Smooth muscle cell (in vitro differentiated cells): ENCODE results near the gene GPATCH11. TPM values are rescaled to one million over a fixed set of nuclear protein-coding genes. Genes with fewer than 3 reads are reported as not detected.

ENCODE experiments used
- DNase-seq: peaks from one replicate; lab custom pipeline; 2025; ENCODE audit not compliant: unreplicated experiment; lab: John Stamatoyannopoulos, UW
- H2AFZ ChIP-seq: fragments of 200-600 bp; sonication (generic); 2 replicates; pipeline ENCODE4 v1.6.0; 2016; ENCODE audit warnings: antibody characterized with exemption, low read depth, mild to moderate bottlenecking
- H3F3A ChIP-seq: fragments of 200-600 bp; sonication (generic); 2 replicates; pipeline ENCODE4 v1.6.0; 2017; ENCODE audit warnings: antibody characterized with exemption, low read depth
- H3K27ac ChIP-seq: fragments of 200-600 bp; sonication (generic); 2 replicates; pipeline ENCODE4 v1.5.1; 2016; ENCODE audit warnings: low read depth, mild to moderate bottlenecking
- H3K27me3 ChIP-seq: fragments of 200-600 bp; sonication (generic); 2 replicates; pipeline ENCODE4 v1.6.1; 2016; ENCODE audit warnings: low read depth, mild to moderate bottlenecking
- H3K36me3 ChIP-seq: fragments of 200-600 bp; sonication (generic); 2 replicates; pipeline ENCODE4 v1.5.1; 2016; ENCODE audit warnings: low read depth
- H3K4me1 ChIP-seq: fragments of 200-600 bp; sonication (generic); 2 replicates; pipeline ENCODE4 v1.5.1; 2016; ENCODE audit warnings: low read depth
- H3K4me2 ChIP-seq: fragments of 200-600 bp; sonication (generic); 2 replicates; pipeline ENCODE4 v1.6.0; 2016; ENCODE audit warnings: mild to moderate bottlenecking
- H3K4me3 ChIP-seq: fragments of 200-600 bp; sonication (generic); 2 replicates; pipeline ENCODE4 v1.5.1; 2016; ENCODE audit warnings: mild to moderate bottlenecking
- H3K79me2 ChIP-seq: fragments of 200-600 bp; sonication (generic); 2 replicates; pipeline ENCODE4 v1.6.0; 2016; ENCODE audit warnings: low read depth, mild to moderate bottlenecking
- H3K9ac ChIP-seq: fragments of 200-600 bp; sonication (generic); 2 replicates; pipeline ENCODE4 v1.6.0; 2016; ENCODE audit warnings: low read depth
- H3K9me3 ChIP-seq: fragments of 200-600 bp; sonication (generic); replicated peaks from 2 replicates; pipeline ENCODE4 v1.5.1; 2016; ENCODE audit warnings: low read depth
- H4K20me1 ChIP-seq: fragments of 200-600 bp; sonication (generic); 2 replicates; pipeline ENCODE4 v1.6.0; 2016; ENCODE audit warnings: low read depth
- WGBS: methylation state at CpG from one replicate; pipeline ENCODE4 v1.1.7; 2016; ENCODE audit warnings: low lambda C conversion rate; 5-methylcytosine and 5-hydroxymethylcytosine counted together
- polyA plus RNA-seq: library from polyadenylated mRNA; unstranded; fragments of >200 nt; fragmentation: Nextera tagmentation; extraction: Ambion mirVana; gene quantifications from 2 replicates; pipeline ENCODE4 v1.2.1, GENCODE V29; 2016
- total RNA-seq: library from RNA; depleted of rRNA; stranded (reverse); fragments of >200 nt; gene quantifications from 2 replicates; pipeline ENCODE4 v1.2.3, GENCODE V29; 2014
- TF ChIP-seq, protein P1 (sequence below): fragments of 200-600 bp; sonication (generic); IDR thresholded peaks from 2 replicates; pipeline ENCODE4 v1.5.1; 2017; ENCODE audit warnings: borderline replicate concordance, mild to moderate bottlenecking, antibody characterized with exemption; ENCODE audit not compliant: insufficient read depth, poor library complexity, severe bottlenecking

The GPATCH11 gene
- total and polyA plus RNA-seq, 2 experiments from 2014 or later: 3.9 to 9.8 TPM

DNA sequence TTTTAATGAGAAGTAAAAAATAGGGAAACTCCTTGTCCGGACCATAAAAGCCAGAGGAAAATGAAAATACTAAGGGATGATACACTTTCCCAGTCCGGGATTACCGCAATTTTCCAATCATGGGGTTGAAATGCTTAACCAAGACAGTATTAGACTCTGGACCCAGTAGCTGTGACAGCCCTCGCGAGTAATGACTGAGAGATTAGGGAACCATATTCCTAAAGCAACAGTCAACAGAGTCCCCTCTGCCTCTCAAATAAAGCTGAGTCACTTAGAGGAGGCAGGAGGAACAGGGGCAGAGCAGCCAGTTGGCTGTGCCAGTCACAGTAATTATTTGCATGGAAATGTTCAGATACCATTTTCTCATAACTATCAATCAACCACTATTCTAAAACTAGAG lies 34.8 kb downstream of the GPATCH11 start:
- H3K4me3 ChIP-seq: no peak overlapping the region
- H3K79me2 ChIP-seq: no peaks in the 10 kb centered on the region
- TF ChIP-seq, protein P1, sequence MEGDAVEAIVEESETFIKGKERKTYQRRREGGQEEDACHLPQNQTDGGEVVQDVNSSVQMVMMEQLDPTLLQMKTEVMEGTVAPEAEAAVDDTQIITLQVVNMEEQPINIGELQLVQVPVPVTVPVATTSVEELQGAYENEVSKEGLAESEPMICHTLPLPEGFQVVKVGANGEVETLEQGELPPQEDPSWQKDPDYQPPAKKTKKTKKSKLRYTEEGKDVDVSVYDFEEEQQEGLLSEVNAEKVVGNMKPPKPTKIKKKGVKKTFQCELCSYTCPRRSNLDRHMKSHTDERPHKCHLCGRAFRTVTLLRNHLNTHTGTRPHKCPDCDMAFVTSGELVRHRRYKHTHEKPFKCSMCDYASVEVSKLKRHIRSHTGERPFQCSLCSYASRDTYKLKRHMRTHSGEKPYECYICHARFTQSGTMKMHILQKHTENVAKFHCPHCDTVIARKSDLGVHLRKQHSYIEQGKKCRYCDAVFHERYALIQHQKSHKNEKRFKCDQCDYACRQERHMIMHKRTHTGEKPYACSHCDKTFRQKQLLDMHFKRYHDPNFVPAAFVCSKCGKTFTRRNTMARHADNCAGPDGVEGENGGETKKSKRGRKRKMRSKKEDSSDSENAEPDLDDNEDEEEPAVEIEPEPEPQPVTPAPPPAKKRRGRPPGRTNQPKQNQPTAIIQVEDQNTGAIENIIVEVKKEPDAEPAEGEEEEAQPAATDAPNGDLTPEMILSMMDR: no peak
- H3K9ac ChIP-seq: no peak overlapping the region
- no peak overlapping the region for H3K27ac ChIP-seq
- no peaks in the 10 kb centered on the region for H3F3A ChIP-seq
- no peaks in the 10 kb centered on the region for H4K20me1 ChIP-seq
- no peak for DNase-seq
- no peak overlapping the region for H2AFZ ChIP-seq
- 96% methylated on average over 5 of the region's 5 CpGs for WGBS
- H3K27me3 ChIP-seq: no peaks in the 10 kb centered on the region
- no peaks in the 10 kb centered on the region for H3K9me3 ChIP-seq
- no peaks in the 10 kb centered on the region for H3K4me1 ChIP-seq
- H3K36me3 ChIP-seq: peaks cover 10% of the 10 kb centered on the region
- H3K4me2 ChIP-seq: no peak overlapping the region

DNA sequence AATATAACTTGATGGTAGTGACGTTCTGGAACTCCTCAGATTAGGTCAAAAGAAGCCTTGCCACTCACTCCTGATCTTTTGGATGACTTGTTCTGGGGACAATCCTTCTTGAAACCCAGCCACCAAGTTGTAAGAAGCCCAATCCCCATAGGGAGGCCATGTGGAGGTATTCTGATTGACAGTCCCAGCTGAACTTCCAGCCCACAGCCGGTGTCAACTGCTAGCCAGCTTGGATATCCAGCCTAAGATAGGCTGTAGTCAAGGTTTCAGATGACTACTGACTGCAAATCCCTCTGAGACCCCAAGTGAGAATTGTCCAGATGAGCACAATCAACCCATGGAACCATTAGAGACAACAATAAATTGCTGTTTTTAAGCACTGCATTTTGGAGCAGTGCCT lies 41.1 kb downstream of the GPATCH11 start:
- H3K36me3 ChIP-seq: peaks cover 10% of the 10 kb centered on the region
- no peaks in the 10 kb centered on the region for H3K4me1 ChIP-seq

DNA sequence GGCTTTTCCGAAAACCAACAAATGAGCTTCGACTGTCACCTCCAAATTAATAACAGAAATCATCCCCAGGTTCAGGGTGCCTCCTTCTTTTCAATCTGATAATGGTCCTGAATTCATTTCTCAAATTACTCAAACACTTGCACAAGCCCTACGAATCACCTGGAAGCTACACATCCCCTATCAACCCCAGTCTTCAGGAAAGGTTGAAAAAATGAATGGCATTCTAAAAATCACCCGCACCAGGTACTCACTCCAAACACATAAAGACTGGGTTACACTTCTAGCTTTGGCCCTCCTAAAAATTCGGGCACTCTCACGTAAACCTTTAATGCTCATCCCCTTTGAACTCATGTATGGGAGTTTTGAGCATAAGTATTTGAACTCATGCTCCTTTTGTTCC lies 48.6 kb downstream of the GPATCH11 start:
- Histone ChIP-seq H3K4me1 (no peaks in the 10 kb centered on the region), H3K9me3 (no peaks in the 10 kb centered on the region), H3K27ac (no peak overlapping the region), H2AFZ (no peak overlapping the region), H3K4me3 (no peak overlapping the region), H3K36me3 (peaks cover 30% of the 10 kb centered on the region), H3K27me3 (no peaks in the 10 kb centered on the region), H3K9ac (no peak overlapping the region), H4K20me1 (no peaks in the 10 kb centered on the region), H3K4me2 (no peak overlapping the region), H3K79me2 (no peaks in the 10 kb centered on the region), H3F3A (no peaks in the 10 kb centered on the region)
- 97% methylated on average over 6 of the region's 6 CpGs for WGBS
- TF ChIP-seq, protein P1: no peak
- DNase-seq: no peak

More for the DNA sequence above, 41.1 kb downstream of the GPATCH11 start:
- Histone ChIP-seq H3F3A (no peaks in the 10 kb centered on the region), H3K79me2 (no peaks in the 10 kb centered on the region), H4K20me1 (no peaks in the 10 kb centered on the region), H3K9me3 (no peaks in the 10 kb centered on the region), H3K9ac (no peak overlapping the region), H3K27me3 (no peaks in the 10 kb centered on the region), H3K4me2 (no peak overlapping the region), H3K4me3 (no peak overlapping the region), H3K27ac (no peak overlapping the region), H2AFZ (no peak overlapping the region)
- TF ChIP-seq, protein P1: no peak
- DNase-seq: no peak
- 97% methylated on average over 2 of the region's 2 CpGs for WGBS

DNA sequence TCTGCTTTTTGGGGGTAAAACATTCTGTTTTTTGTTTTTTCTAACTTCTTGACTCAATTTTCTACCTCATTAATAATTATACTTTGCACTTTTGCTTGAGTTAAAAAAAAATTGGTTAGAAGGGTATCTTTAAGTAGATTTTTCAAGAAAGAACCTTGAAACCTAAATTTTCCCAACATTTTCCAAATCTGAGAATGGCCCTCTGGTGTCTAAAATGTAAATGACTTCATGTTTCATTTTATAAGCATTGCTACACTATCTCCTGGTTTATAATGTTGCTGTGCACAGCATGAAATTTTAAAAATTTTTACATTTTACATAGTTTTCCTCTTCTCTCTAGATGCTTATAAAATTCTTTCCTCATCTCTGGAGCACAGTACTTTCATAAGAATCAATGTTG lies 58.2 kb downstream of the GPATCH11 start:
- no peaks in the 10 kb centered on the region for H3K9me3 ChIP-seq
- H3K9ac ChIP-seq: no peak overlapping the region
- H2AFZ ChIP-seq: no peak overlapping the region
- no peaks in the 10 kb centered on the region for H3K4me1 ChIP-seq
- DNase-seq: no peak
- no peaks in the 10 kb centered on the region for H4K20me1 ChIP-seq
- H3K27ac ChIP-seq: no peak overlapping the region
- H3F3A ChIP-seq: no peaks in the 10 kb centered on the region
- peaks cover 28% of the 10 kb centered on the region for H3K36me3 ChIP-seq
- TF ChIP-seq, protein P1: no peak
- no peak overlapping the region for H3K4me3 ChIP-seq
- H3K27me3 ChIP-seq: no peaks in the 10 kb centered on the region
- H3K4me2 ChIP-seq: no peak overlapping the region
- no peaks in the 10 kb centered on the region for H3K79me2 ChIP-seq
